Gastrocnemius medialis (tissue), 4 donors: ENCODE results near the gene SLC30A2.

Experiments used
- CTCF ChIP-seq, 5 experiments: fragments of 450-650 bp in 3 of 5; fragments of 200-600 bp in 2 of 5; sonication (generic) in 2 of 5; IDR thresholded peaks in 4 of 5; conservative IDR thresholded peaks in 1 of 5; 1 replicate in 4 of 5; 2 replicates in 1 of 5; pipeline ENCODE4 v1.5.1; 2016 to 2019; ENCODE audit warnings: antibody characterized with exemption in 5 of 5, mild to moderate bottlenecking in 3 of 5, moderate library complexity in 3 of 5
- POLR2A ChIP-seq, 2 donors: fragments of 450-650 bp; IDR thresholded peaks; one replicate each; pipeline ENCODE4 v1.6.1; 2017; ENCODE audit warnings: antibody characterized with exemption in 2 of 2, mild to moderate bottlenecking in 2 of 2, moderate library complexity in 2 of 2

- TF ChIP-seq POLR2A (IDR thresholded peaks at IDR 0.05) (peak in 1 of 2 donors; percentile 29), CTCF (IDR thresholded peaks at IDR 0.05 in 4 of 5, conservative IDR thresholded peaks at IDR 0.05 in 1 of 5) (no peak)
Observed at GRCh38 chr1:26084091-26084561, 38.2 kb upstream of the SLC30A2 start.
